Gastroesophageal sphincter (tissue), 3 donors: Measurements from ENCODE around the gene ULK3.

Source experiments
- CTCF ChIP-seq, 4 experiments: fragments of 200-600 bp in 2 of 4; fragments of 450-650 bp in 2 of 4; sonication (generic) in 1 of 4; IDR thresholded peaks; one replicate each; pipeline ENCODE4 v1.5.1; 2017 to 2019; ENCODE audit warnings: antibody characterized with exemption in 4 of 4, mild to moderate bottlenecking in 2 of 4, moderate library complexity in 2 of 4
- EP300 ChIP-seq: sonication (generic); formaldehyde crosslinking; IDR thresholded peaks from one replicate; pipeline ENCODE4 v1.6.1; 2017; ENCODE audit warnings: antibody characterized with exemption, mild to moderate bottlenecking
- POLR2A ChIP-seq, 2 donors: fragments of 450-650 bp; IDR thresholded peaks; one replicate each; pipeline ENCODE4 v1.6.1; 2017; ENCODE audit warnings: antibody characterized with exemption in 2 of 2, mild to moderate bottlenecking in 2 of 2, moderate library complexity in 1 of 2
- POLR2AphosphoS5 ChIP-seq: sonication (generic); formaldehyde crosslinking; IDR thresholded peaks from one replicate; pipeline ENCODE4 v1.6.1; 2017; ENCODE audit warnings: antibody characterized with exemption

DNA sequence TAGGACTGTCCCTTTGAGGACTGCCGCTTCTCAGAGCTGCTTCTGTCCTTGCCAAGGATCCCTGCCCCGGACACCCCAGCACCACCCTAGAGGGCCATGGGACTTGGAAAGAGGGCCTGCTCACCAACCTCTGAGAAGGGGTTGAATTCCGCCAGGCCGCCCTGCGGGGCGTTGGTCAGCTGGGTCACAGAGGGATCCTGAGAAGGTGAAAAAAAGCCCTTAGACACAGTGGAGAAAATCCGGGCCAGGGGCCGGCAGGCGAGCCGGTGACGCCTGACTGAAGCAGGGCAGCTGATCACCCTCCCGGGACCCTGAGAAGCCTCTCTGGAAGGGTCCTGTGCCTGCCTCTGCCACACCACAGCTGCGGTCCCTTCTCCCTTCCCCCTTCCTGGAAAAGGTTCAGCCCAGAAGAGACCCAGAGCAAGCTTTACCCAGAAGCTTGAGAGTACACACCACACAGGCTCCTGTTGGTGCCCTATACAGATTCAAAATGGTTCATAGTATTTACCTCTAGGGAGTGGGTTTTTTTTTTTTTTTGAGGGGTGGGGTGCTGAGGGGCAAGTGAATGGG lies 11.6 kb upstream of the ULK3 start:
- TF ChIP-seq EP300 (no peak), CTCF (IDR thresholded peaks at IDR 0.05) (no peak), POLR2A (IDR thresholded peaks at IDR 0.05) (no peak), POLR2AphosphoS5 (no peak)
